Endodermal cell (in vitro differentiated cells): Measurements from ENCODE around the gene DGKD. TPM values are rescaled to one million over a fixed set of nuclear protein-coding genes. Genes with fewer than 3 reads are reported as not detected.
A peak's percentile ranks its signal among the peaks of the same experiment; 100 is the strongest.

Experiments
- DNase-seq: peaks from one replicate; pipeline ENCODE4 v3.0.0-alpha.2; 2017
- H3K27ac ChIP-seq: 2 replicates; pipeline ENCODE4 v1.5.1; 2013; ENCODE audit warnings: mild to moderate bottlenecking, low read depth, low read length, moderate library complexity
- H3K27me3 ChIP-seq: 2 replicates; pipeline ENCODE4 v1.6.1; 2013; ENCODE audit warnings: mild to moderate bottlenecking, low read length, moderate library complexity; ENCODE audit not compliant: insufficient read depth, control insufficient read depth, poor library complexity, severe bottlenecking
- H3K36me3 ChIP-seq: 2 replicates; pipeline ENCODE4 v1.7.0; 2013; ENCODE audit warnings: mild to moderate bottlenecking, low read length, moderate library complexity; ENCODE audit not compliant: control insufficient read depth, insufficient read depth
- H3K4me1 ChIP-seq: one replicate; pipeline ENCODE4 v1.7.0; 2013; ENCODE audit warnings: low read length; ENCODE audit not compliant: control insufficient read depth, insufficient read depth
- H3K4me3 ChIP-seq: 2 replicates; pipeline ENCODE4 v1.5.1; 2013; ENCODE audit warnings: mild to moderate bottlenecking, low read length, moderate library complexity
- H3K9ac ChIP-seq: 2 replicates; pipeline ENCODE4 v1.6.1; 2013; ENCODE audit warnings: mild to moderate bottlenecking, low read length, moderate library complexity; ENCODE audit not compliant: poor library complexity, severe bottlenecking; ENCODE audit errors: extremely low read depth
- H3K9me3 ChIP-seq: 2 replicates; pipeline ENCODE4 v1.6.1; 2013; ENCODE audit warnings: mild to moderate bottlenecking, low read length, moderate library complexity; ENCODE audit not compliant: control insufficient read depth
- H3K27ac Mint-ChIP-seq: 2 replicates; pipeline ENCODE4 v1.8.0; 2020; ENCODE audit warnings: mixed read lengths
- H3K27me3 Mint-ChIP-seq: 2 replicates; pipeline ENCODE4 v1.8.0; 2021; ENCODE audit warnings: mild to moderate bottlenecking, mixed read lengths; ENCODE audit not compliant: insufficient read depth
- H3K36me3 Mint-ChIP-seq: 2 replicates; pipeline ENCODE4 v1.8.0; 2020; ENCODE audit warnings: low read depth, mixed read lengths
- H3K4me1 Mint-ChIP-seq: 2 replicates; pipeline ENCODE4 v1.8.0; 2020; ENCODE audit warnings: mixed read lengths
- H3K4me3 Mint-ChIP-seq: 2 replicates; pipeline ENCODE4 v1.8.0; 2020; ENCODE audit warnings: mild to moderate bottlenecking, moderate library complexity, mixed read lengths
- H3K9me3 Mint-ChIP-seq: 2 replicates; pipeline ENCODE4 v1.8.0; 2020; ENCODE audit warnings: mild to moderate bottlenecking, mixed read lengths
- WGBS, 2 experiments: methylation state at CpG; one replicate each; pipeline versions ENCODE4 v1.1.5 to v1.1.7; 2013; ENCODE audit warnings: missing lambda C conversion rate in 2 of 2, mixed read lengths in 1 of 2; ENCODE audit not compliant: insufficient coverage in 1 of 2, insufficient read length in 1 of 2; 5-methylcytosine and 5-hydroxymethylcytosine counted together
- total RNA-seq, 2 donors: library from RNA; stranded (reverse); fragmentation: NEBNext Ultra II Directional in 1 of 2; extraction: Animal tissue kit (Norgen Biotek cat#: 25700) in 1 of 2; gene quantifications; 2 replicates in 1 of 2; 3 replicates in 1 of 2; pipeline ENCODE4 v1.2.1, GENCODE V29; 2021
- TF ChIP-seq, protein P1 (sequence below): fragments of 200-600 bp; sonication (generic); conservative IDR thresholded peaks from 2 replicates; pipeline ENCODE4 v1.5.0; 2021; ENCODE audit warnings: antibody characterized with exemption, mild to moderate bottlenecking

Gene DGKD
- total RNA-seq, 2 donors from 2014 or later: 39.2 to 46.9 TPM

DNA sequence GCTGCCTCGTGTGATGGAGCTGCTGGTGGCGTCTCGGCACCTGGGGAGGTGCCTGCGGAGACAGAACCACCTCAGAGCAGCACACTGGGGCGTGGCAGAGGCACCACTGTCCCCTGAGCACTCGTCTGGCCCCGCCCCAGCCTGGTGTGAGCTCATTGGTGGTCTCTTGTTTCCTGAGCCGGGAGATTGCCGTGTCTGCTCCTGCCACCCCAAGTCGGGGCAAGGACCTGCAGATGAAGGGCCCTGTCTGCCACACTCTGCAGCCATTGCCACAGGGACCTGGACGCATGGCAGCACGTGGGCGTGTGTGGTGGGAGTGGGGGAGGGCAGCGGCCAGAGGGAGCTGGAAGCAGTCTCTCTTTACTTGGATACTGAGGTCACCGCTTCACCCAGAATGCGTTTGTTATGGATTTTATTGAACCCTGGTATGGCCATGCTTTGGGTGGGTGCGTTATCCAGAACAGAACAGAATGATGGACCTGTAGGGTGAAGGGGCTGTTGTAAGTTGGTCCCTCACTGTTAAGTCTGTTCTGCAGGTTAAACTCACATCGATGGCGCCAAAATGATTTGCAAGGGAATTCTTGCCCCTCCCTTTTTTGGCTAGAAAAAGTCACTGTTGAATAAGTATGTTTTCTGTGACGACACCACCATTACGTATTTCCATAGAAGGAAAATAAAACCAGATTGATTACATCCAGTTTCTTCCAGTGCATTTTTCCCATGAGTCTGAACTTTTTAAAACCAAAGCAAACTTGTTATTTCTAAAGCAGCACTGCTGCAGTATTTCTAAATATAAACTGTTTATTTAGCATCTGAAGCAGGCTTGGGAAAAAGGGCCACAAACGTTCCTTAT is 120.2 kb downstream of the DGKD start:
- no peaks in the 10 kb centered on the region for H3K4me1 ChIP-seq
- Mint-ChIP-seq H3K36me3 (peaks cover 27% of the 10 kb centered on the region), H3K4me1 (no peaks in the 10 kb centered on the region), H3K27me3 (no peaks in the 10 kb centered on the region), H3K27ac (no peak overlapping the region), H3K9me3 (peaks cover 3% of the 10 kb centered on the region), H3K4me3 (no peak overlapping the region)
- peak; percentile 49 for DNase-seq
- TF ChIP-seq, protein P1, sequence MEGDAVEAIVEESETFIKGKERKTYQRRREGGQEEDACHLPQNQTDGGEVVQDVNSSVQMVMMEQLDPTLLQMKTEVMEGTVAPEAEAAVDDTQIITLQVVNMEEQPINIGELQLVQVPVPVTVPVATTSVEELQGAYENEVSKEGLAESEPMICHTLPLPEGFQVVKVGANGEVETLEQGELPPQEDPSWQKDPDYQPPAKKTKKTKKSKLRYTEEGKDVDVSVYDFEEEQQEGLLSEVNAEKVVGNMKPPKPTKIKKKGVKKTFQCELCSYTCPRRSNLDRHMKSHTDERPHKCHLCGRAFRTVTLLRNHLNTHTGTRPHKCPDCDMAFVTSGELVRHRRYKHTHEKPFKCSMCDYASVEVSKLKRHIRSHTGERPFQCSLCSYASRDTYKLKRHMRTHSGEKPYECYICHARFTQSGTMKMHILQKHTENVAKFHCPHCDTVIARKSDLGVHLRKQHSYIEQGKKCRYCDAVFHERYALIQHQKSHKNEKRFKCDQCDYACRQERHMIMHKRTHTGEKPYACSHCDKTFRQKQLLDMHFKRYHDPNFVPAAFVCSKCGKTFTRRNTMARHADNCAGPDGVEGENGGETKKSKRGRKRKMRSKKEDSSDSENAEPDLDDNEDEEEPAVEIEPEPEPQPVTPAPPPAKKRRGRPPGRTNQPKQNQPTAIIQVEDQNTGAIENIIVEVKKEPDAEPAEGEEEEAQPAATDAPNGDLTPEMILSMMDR: no peak
- WGBS, 2 experiments: 86 to 91% methylated on average over 14 to 22 of the region's 22 CpGs
- H3K9ac ChIP-seq: no peak overlapping the region
- H3K27ac ChIP-seq: no peak overlapping the region
- H3K9me3 ChIP-seq: no peaks in the 10 kb centered on the region
- H3K27me3 ChIP-seq: no peaks in the 10 kb centered on the region
- no peak overlapping the region for H3K4me3 ChIP-seq
- peaks cover 2% of the 10 kb centered on the region for H3K36me3 ChIP-seq

DNA sequence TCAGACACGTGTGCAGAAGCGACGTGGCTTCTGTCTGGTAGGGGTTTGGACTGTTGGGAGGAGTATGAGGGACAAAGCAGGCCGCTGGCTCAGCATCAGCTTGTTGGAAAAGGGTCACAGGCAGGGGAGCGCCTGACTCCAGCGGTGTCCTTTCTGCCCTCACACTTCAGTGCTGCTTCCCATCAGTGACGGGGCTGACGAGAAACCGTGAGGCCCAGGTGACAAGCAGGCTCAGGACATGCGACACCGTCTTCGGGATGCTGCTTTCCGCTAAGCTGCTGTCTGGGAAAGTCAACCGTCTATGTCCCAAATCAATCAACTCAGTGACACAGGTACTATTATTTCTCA is 121.7 kb downstream of the DGKD start:
- Mint-ChIP-seq H3K36me3 (peaks cover 17% of the 10 kb centered on the region), H3K4me1 (no peaks in the 10 kb centered on the region)
- 93 to 94% methylated on average over 12 to 14 of the region's 14 CpGs for WGBS, 2 experiments

DNA sequence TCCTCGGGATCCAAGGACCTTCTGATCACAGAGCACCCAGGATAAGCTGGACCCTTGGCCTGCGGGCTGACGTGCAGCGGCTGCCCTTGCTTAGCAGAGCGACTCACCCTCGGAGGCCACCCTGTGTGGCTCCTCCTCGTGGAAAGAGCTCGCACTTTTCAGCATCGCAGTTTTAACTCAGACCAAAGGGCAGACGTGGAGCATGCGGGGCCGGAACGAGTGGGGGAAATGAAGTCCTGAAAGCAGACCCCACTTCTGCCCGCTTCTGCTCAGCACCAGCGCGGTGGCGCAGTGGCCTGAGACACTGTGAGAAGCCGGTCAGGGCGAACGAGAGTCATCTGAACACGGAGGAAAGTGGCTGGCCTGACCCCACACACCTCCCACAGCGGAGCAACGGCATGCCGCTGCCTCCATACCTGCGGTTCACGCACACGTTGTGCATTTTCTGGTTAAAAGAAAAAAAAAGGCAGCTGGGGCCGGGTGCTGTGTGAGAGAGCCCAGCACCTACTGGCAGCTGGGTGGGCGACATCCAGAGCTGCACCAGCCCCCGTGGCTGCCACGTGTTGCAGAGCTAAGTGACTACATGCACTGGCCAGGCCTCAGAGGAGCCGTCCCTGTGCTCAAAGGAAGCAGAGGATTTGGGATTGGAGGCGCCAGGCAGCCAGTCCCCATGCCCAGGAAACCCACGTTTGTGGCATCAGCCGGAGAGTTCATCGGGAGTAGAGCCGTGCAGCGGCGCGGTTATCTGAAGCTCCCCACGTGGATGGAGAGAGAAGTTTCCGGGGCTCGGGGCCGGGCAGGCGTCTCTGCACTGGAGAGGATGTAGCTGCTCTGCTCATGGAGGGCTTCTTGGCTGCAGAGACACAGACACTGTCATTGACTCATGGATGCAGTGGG is 122.6 kb downstream of the DGKD start:
- H3K4me3 ChIP-seq: no peak overlapping the region
- H3K27ac ChIP-seq: no peak overlapping the region
- no peaks in the 10 kb centered on the region for H3K9me3 ChIP-seq
- peaks cover 2% of the 10 kb centered on the region for H3K4me1 Mint-ChIP-seq
- no peaks in the 10 kb centered on the region for H3K36me3 ChIP-seq
- no peak for DNase-seq
- 93 to 95% methylated on average over 38 to 45 of the region's 45 CpGs for WGBS, 2 experiments
- H3K9me3 Mint-ChIP-seq: peaks cover 3% of the 10 kb centered on the region
- no peaks in the 10 kb centered on the region for H3K27me3 Mint-ChIP-seq
- no peak overlapping the region for H3K9ac ChIP-seq
- H3K4me1 ChIP-seq: no peaks in the 10 kb centered on the region
- peaks cover 21% of the 10 kb centered on the region for H3K36me3 Mint-ChIP-seq
- TF ChIP-seq, protein P1: no peak
- H3K4me3 Mint-ChIP-seq: no peak overlapping the region
- no peak overlapping the region for H3K27ac Mint-ChIP-seq
- H3K27me3 ChIP-seq: no peaks in the 10 kb centered on the region

More for the DNA sequence above, 121.7 kb downstream of the DGKD start:
- no peak overlapping the region for H3K27ac ChIP-seq
- no peaks in the 10 kb centered on the region for H3K4me1 ChIP-seq
- Mint-ChIP-seq H3K4me3 (no peak overlapping the region), H3K27ac (no peak overlapping the region), H3K27me3 (no peaks in the 10 kb centered on the region), H3K9me3 (peaks cover 3% of the 10 kb centered on the region)
- no peaks in the 10 kb centered on the region for H3K36me3 ChIP-seq
- H3K27me3 ChIP-seq: no peaks in the 10 kb centered on the region
- no peak overlapping the region for H3K9ac ChIP-seq
- no peak for DNase-seq
- TF ChIP-seq, protein P1: no peak
- no peak overlapping the region for H3K4me3 ChIP-seq
- H3K9me3 ChIP-seq: no peaks in the 10 kb centered on the region
